ENCODE results near the gene PLXDC2. TPM values are rescaled to one million over a fixed set of nuclear protein-coding genes. Genes with fewer than 3 reads are reported as not detected.

The PLXDC2 gene
- total and polyA plus RNA-seq, 2 experiments from 2014 or later, result 10.3 to 22.6 TPM

GRCh38 chr10:19845503-19846368, 29.5 kb downstream of the PLXDC2 start:
- peak in 1 of 2 donors; percentile 25 for DNase-seq (ENCODE audit: low read depth in 1 of 2, low spot score in 1 of 2)
- H3K36me3 ChIP-seq, result no peaks in the 10 kb centered on the region
- no peak overlapping the region for H3K27ac ChIP-seq
- H3K9me3 ChIP-seq (ENCODE audit: low read depth), result no peaks in the 10 kb centered on the region
- H3K4me3 ChIP-seq, result no peak overlapping the region
- H3K27me3 ChIP-seq, result no peaks in the 10 kb centered on the region
- no peak for TF ChIP-seq CTCF (IDR thresholded peaks at IDR 0.05; ENCODE audit: low read depth, low read length)
- peaks cover 15% of the 10 kb centered on the region for H3K4me1 ChIP-seq (ENCODE audit: low read depth)

- Histone ChIP-seq H3K4me3 (no peak overlapping the region), H3K27ac (no peak overlapping the region), H3K36me3 (no peaks in the 10 kb centered on the region), H3K9me3 (ENCODE audit: low read depth) (no peaks in the 10 kb centered on the region), H3K27me3 (no peaks in the 10 kb centered on the region), H3K4me1 (ENCODE audit: low read depth) (peaks cover 9% of the 10 kb centered on the region)
- TF ChIP-seq CTCF (IDR thresholded peaks at IDR 0.05; ENCODE audit: low read depth, low read length), result no peak
- peak in 1 of 2 donors; percentile 58 for DNase-seq (ENCODE audit: low read depth in 1 of 2, low spot score in 1 of 2)
Measured at GRCh38 chr10:19847321-19847720, 31.1 kb downstream of the PLXDC2 start.

- no peak for TF ChIP-seq CTCF (IDR thresholded peaks at IDR 0.05; ENCODE audit: low read depth, low read length)
- Histone ChIP-seq H3K4me3 (no peak overlapping the region), H3K27ac (no peak overlapping the region), H3K27me3 (no peaks in the 10 kb centered on the region), H3K4me1 (ENCODE audit: low read depth) (peaks cover 4% of the 10 kb centered on the region), H3K9me3 (ENCODE audit: low read depth) (no peaks in the 10 kb centered on the region), H3K36me3 (no peaks in the 10 kb centered on the region)
- no peak for DNase-seq (ENCODE audit: low read depth in 1 of 2, low spot score in 1 of 2)
Measured at GRCh38 chr10:19848226-19848985, 32.2 kb downstream of the PLXDC2 start.

GRCh38 chr10:19853831-19854230, 37.6 kb downstream of the PLXDC2 start:
- Histone ChIP-seq H3K4me3 (no peak overlapping the region), H3K27me3 (no peaks in the 10 kb centered on the region), H3K9me3 (ENCODE audit: low read depth) (no peaks in the 10 kb centered on the region), H3K4me1 (ENCODE audit: low read depth) (peaks cover 4% of the 10 kb centered on the region), H3K36me3 (no peaks in the 10 kb centered on the region), H3K27ac (no peak overlapping the region)
- no peak for TF ChIP-seq CTCF (IDR thresholded peaks at IDR 0.05; ENCODE audit: low read depth, low read length)
- no peak for DNase-seq (ENCODE audit: low read depth in 1 of 2, low spot score in 1 of 2)

- H3K4me1 ChIP-seq (ENCODE audit: low read depth), result peaks cover 16% of the 10 kb centered on the region
- H3K36me3 ChIP-seq, result no peaks in the 10 kb centered on the region
- no peak for DNase-seq (ENCODE audit: low read depth in 1 of 2, low spot score in 1 of 2)
- H3K9me3 ChIP-seq (ENCODE audit: low read depth), result no peaks in the 10 kb centered on the region
- no peak overlapping the region for H3K27ac ChIP-seq
- no peaks in the 10 kb centered on the region for H3K27me3 ChIP-seq
- TF ChIP-seq CTCF (IDR thresholded peaks at IDR 0.05; ENCODE audit: low read depth, low read length), result no peak
- no peak overlapping the region for H3K4me3 ChIP-seq
Measured at GRCh38 chr10:19857876-19858275, 41.6 kb downstream of the PLXDC2 start.
